GM18909 (cell line): Measurements from ENCODE around the gene AMIGO3.

ENCODE experiments used
- ATAC-seq: cut with Tn5 transposase; IDR thresholded peaks from one replicate; pipeline ENCODE4 v1.9.1; 2021; ENCODE audit warnings: mild to moderate bottlenecking; ENCODE audit not compliant: unreplicated experiment, poor library complexity

AMIGO3 gene

DNA sequence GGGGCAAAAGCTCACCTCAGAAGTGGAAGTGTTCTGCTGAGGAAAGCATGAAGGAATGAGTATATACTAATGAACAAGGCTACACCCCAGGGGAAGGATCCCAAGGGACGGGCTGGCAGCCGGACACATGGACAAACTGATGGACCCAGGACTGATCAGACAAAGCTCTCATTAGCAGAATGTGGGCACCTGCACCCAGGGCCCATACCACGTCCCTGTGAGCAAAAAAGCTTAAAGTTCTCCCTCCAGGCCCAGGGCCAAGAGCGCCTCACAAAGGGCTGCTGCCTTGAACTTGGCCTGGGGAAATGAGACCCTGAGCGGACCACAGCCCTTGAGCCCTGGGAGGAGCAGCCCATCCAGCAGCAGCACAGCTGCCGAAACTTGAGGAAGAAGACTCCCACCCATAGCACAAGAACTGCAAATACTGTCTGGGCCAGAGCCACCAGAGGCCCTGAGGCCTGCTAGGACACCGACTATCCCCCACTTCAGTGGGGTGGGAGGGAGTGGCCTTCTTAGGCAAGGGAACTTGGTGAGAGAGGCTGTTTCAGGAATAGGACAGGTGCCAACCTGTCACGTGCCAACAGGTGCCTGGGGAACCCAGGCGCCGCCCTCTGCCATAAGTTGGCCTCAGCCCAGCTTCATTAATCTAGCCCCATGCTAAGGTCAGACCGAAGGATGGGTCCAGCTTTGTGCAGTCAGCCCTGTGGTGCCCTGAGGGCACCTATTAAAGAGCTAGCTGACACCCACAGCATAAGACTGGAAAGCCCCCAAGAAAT lies 6.6 kb upstream of the AMIGO3 start:
- no peak for ATAC-seq

DNA sequence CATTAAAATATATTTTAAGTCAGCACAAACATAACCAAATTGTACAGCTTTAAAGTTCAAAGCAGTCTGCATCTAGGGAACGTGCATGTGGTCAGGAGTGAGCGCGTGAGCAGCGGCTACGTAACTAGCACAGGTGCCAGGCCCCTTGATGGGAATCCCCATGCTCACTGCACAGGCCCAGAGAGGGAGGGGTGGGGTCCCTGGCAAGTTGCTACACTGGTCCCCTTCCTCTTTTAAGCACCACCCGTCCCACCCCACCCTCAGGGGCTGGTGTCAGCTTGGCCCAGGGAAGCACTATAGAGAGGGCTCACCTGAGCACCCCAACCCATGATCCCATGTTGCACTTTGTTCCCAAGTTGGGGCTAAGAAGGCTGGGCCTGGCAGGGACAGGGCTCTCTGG lies 5.1 kb upstream of the AMIGO3 start:
- no peak for ATAC-seq

- peak; percentile 85 for ATAC-seq
Measured at GRCh38 chr3:49723628-49724551, 4.4 kb upstream of the AMIGO3 start, which contains the start of gene GMPPB. GMPPB (minus strand) TSS chr3:49723951; CDS start chr3:49723726, 225 bp downstream.

GRCh38 chr3:49723296-49723627 lies 3.8 kb upstream of the AMIGO3 start:
- ATAC-seq: no peak

DNA sequence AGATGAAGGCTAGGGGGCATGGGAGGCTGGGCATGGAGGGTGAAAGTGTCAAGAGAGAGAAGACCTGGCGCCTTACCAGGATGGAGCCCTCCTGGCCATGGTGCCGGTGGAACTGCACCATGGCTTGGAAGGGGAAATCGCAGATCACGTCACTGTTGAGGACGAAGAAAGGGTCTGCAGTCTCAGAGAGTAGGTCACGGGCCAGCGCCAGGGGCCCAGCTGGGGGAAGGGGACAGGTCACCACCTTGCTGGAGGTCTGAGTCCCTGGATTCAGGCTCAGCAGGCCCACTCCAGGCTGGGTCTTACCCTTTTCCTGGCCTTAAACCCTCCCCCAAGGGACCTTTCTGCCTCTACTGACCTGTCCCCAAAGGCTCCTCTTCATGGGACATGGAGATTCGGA lies 3.4 kb upstream of the AMIGO3 start:
- ATAC-seq: no peak

DNA sequence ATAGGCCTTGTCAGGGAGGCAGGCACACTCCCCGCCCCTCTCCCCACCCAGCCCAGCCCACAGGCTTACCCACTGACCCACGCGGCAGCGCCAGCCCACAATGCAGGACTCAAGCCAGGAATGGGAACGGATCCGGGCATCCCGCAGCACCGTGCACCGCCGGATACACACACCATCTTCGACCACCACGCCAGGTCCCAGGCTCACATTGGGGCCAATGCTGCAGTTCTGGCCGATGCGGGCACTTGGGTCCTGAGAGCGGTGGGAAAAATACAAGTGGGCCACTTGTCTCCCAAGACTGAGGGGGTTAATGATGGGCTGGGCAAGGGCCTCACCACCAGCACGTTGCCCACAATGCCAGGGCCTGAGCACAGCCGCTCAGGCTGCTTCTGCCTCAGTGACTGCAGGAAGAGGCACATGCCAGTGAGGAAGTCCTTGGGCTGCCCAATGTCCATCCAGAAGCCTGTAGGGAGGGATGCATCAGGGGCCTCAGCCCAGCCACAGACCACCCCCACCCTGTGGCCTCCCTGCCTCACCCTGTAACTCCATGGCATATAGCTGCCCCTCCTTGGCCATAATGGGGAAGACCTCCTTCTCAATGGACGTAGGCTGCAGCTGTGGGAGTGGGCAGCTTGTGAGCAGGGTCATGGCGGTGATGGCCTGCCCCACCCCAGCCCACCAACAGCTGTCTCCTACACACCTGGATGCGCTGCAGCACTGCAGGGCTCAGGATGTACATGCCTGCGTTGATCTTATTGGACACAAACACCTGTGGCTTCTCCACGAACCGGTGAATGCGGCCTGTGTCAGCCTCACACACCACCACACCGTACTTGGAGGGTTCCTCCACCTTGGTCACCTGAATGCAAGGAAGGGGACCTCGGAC lies 2.7 kb upstream of the AMIGO3 start:
- ATAC-seq: no peak

DNA sequence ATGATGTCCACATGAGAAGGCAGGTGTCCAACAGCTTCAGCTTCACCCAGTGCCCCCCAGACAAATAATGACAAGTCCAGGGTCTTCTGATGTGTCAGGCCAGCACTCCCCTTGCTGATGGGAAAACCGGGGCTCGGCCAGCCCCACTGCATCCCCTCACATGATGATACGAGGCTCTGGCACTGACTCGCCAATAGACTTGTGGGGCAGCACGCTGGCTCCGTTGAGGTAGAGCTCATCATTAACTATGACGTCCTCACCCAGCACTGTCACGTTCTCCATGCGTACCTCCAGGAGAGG lies 2.1 kb upstream of the AMIGO3 start:
- no peak for ATAC-seq

DNA sequence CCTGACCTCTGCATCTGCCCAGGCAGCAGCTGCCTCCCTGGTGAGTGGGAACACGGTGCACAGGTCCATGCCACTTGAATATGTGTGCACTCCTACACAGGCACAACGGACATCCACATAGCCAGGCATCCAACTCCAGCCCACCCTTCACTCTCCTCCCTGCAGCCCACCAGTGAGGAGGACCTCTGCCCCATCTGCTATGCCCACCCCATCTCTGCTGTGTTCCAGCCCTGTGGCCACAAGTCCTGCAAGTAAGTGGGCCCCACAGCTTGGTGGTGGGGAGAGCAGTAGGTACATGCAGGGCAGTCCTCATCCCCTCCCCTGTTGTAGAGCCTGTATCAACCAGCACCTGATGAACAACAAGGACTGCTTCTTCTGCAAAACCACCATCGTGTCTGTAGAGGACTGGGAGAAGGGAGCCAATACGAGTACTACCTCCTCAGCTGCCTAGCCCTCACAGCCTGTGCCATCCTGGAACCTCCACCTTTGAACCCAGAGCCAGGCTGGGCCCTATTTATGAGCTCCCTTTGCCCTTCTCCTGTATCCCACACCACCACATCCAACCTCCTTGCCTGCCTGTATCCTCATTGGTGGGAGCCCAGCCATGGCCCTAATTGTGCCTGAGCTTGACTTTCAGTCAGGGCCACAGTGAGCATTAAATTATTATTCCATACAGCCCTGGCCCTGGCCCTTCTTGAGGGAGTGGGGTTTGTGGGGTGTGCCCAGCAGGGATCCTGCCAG lies 1.5 kb upstream of the AMIGO3 start:
- no peak for ATAC-seq

GRCh38 chr3:49718858-49719213 lies 648 bp downstream of the AMIGO3 start:
- no peak for ATAC-seq

DNA sequence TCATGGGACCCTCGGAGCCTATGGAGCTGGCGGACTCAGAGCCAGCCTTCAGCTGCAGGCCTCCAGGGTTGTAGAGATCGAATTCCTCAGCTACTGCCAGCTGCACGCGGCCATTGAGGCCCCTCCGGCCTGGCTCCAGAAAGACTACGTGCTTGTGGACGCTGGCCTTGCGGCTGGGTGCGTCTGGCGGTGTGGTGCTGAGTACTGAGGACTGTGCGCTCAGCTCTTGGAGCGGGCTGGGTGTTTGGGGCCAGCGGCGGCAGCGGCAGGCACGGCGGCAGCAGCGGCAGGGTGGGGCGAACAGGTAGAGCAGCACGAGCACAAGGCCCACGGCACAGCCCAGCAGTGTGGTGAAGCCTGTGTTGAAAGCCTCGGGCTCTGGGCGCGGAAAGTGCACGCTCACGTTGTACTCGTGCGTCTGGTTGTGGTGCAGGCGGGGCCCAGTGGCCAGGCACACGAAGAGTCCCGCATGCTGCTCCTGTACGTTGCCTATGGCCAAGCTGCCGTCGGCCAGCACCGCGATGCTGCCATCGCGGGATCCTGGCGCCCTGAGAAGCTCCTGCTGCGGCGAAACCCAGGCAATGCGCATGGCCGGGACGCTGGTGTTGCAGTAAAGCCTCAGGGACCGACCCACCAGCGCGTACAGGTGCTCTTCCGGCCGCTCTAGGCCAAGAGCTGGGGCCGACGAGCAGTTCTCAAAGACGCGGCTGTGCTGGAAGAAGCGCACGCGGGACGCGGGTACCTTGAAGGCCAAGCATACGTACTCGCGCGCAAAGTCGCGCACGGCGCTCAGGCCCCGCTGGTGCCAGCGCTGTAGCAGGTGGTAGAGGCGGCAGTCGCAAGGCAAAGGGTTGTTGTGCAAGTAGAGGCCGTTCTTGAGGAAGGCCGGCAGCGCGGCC lies 1.3 kb downstream of the AMIGO3 start:
- ATAC-seq: no peak

DNA sequence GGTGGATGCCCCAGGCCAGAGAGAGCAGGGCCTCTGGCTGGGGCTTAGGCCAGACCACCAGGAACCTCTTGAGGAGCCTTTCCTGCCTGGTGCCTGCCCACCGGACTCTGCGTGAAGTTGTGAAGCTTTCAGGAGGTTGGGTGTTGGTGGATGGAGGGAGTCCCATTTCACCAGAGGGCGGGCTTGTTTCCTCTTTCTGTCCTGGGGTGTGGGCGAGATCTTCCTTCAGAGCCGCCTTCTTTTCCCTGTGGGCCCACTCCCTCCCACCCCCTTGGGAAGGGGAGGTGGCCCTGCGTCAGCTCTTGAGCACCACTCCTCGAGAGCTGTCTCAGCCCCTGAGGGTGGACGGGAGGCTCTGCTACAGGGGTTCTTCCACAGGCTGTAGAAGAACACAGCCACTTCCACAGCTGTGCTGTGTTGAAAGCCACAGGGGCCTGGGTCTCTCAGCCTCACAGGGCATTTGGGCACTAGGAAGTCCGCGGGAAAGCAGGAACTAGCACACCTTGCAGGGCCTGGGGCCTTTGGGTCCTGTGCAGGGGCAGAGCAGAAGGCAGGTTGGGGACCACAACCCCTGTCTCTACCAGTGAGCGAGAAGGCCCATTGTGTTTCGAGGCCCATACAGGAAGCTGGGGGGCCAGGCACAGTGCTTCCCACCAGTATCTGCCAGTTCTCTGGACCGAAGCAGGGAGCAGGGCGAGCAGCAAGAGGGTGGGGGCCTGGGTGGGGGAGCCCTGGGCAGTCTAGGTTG lies 2.1 kb downstream of the AMIGO3 start:
- no peak for ATAC-seq

DNA sequence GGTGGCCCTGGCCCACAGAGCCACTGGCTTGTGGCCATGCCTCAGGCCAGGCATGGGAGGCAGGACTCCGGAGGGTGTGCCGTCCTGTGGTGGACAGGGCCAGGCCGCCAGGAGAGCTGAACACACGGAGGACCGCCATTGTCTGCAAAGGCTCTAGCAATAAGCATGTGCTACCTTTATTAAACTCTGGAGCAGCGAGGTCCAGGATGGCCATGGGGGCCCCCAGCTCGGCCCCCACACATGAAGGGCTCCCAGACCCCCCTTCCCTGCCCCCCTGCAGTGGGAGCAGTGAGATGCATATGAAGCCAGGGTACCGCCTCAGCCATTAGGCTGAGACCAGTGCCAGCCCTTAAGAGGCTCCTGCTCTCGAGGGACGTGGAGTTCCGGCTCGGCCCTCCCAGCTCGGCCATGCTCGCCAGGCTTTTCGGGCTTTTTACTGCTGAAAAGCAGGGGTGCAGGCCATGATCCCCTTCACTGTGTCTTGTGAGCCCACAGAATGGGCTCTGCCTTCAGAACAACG lies 2.7 kb downstream of the AMIGO3 start:
- no peak for ATAC-seq

GRCh38 chr3:49716169-49716568 lies 3.3 kb downstream of the AMIGO3 start:
- ATAC-seq: no peak

- ATAC-seq: no peak
Measured at GRCh38 chr3:49715611-49716121, 3.8 kb downstream of the AMIGO3 start.

- no peak for ATAC-seq
Measured at GRCh38 chr3:49714728-49715550, 4.5 kb downstream of the AMIGO3 start.

- no peak for ATAC-seq
Measured at GRCh38 chr3:49713336-49714105, 6.0 kb downstream of the AMIGO3 start.
